C4-2B (cell line): Measurements from ENCODE around the gene RBM47.

Experiments
- H3K27ac ChIP-seq: fragments of 450-650 bp; 2 replicates; pipeline ENCODE4 v1.5.1; 2017
- ZFX ChIP-seq: fragments of 450-650 bp; IDR thresholded peaks from 2 replicates; pipeline ENCODE4 v1.6.1; 2017
- TF ChIP-seq, protein P1 (sequence below): fragments of 450-650 bp; conservative IDR thresholded peaks from 2 replicates; pipeline ENCODE4 v1.5.1; 2017; ENCODE audit warnings: mild to moderate bottlenecking

Gene RBM47

DNA sequence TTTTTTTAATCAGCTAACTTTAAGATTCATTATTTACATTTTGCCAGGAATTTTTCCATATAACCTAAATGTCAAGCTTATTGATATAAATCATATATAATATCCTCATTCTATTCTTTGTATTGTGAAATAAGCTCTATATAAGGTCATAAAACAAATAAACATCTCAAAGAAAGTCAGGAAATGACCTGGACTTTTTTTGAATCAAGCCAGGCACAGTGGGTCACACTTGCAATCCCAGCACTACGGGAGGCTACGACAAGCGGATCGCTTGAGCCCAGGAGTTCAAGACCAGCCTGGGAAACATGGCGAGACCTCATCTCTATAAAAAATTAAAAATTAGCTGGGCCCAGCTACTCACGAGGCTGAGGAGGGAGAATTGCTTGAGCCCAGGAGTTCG, 88.9 kb downstream of the RBM47 start:
- H3K27ac ChIP-seq: no peak overlapping the region
- no peak for TF ChIP-seq ZFX
- TF ChIP-seq, protein P1, sequence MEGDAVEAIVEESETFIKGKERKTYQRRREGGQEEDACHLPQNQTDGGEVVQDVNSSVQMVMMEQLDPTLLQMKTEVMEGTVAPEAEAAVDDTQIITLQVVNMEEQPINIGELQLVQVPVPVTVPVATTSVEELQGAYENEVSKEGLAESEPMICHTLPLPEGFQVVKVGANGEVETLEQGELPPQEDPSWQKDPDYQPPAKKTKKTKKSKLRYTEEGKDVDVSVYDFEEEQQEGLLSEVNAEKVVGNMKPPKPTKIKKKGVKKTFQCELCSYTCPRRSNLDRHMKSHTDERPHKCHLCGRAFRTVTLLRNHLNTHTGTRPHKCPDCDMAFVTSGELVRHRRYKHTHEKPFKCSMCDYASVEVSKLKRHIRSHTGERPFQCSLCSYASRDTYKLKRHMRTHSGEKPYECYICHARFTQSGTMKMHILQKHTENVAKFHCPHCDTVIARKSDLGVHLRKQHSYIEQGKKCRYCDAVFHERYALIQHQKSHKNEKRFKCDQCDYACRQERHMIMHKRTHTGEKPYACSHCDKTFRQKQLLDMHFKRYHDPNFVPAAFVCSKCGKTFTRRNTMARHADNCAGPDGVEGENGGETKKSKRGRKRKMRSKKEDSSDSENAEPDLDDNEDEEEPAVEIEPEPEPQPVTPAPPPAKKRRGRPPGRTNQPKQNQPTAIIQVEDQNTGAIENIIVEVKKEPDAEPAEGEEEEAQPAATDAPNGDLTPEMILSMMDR: no peak

DNA sequence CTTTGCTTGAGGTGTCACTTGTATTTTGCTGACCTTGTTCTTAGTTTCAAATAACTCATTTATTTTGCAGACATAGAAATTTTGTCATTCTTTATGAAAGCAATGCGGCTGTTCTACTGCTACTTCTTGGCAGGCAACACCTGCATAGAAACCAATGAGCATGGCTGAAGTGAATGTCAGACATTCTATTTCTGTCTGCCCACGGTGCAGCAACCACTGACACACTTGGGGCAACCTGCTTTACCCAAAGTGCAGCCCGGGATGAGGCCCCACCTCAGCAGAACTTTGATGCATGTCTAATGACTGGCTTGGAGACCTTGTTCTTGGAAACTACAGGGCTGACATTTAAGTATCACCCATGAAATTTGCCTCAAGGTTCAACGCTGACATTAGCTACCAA, 93.6 kb downstream of the RBM47 start:
- TF ChIP-seq, protein P1: no peak
- TF ChIP-seq ZFX: no peak
- H3K27ac ChIP-seq: no peak overlapping the region

DNA sequence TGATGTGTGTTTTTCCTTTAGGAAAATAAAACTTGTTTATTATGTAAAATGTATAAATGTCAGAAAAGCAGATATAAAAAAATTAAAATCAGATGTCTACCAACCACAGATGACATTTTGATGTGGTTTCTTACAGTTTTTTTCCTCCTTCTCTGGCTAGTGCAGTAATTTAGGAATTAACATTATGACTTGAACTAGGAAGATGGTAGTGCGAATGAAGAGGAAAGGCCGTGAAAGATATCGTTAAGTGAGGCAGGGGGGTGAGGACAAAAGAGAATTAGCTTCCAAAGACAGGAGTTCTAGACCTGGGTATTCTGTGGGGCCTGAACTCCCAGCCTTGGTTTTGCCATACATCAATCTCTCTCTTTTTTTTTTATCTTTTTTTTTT, 98.0 kb downstream of the RBM47 start:
- TF ChIP-seq, protein P1: no peak
- TF ChIP-seq ZFX: no peak
- H3K27ac ChIP-seq: no peak overlapping the region

DNA sequence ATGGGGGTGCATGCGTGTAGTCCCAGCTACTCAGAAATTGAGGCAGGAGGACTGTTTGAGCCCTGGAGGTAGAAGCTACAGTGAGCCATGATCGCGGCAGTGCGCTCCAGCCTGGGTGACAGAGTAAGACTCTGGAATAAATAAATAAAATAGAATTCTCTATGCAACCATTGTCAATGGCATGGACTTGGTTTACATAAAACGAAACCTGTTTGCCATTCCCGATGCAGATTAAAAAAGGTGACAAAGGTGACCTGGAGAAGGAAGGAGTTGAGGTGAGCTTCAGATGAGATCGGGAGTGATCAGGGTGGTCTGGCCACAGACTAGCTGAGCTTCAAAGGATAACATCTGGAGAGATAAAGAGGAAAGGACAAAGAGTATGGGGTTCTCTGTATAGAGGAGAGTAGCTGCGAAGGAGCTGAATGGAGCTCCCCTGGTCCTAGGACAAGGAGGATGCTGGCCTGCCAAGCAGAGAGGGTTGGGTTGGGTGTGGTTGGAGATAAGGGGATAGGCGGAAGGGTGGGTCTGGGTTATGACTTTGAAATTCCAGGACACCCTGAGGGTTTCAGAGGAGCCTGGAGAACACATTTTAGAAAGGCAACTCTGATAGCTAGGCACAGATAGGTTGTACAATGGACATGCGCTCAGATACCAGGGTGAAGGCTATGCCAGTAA, 98.6 kb downstream of the RBM47 start:
- no peak overlapping the region for H3K27ac ChIP-seq
- TF ChIP-seq ZFX: no peak
- TF ChIP-seq, protein P1: no peak

DNA sequence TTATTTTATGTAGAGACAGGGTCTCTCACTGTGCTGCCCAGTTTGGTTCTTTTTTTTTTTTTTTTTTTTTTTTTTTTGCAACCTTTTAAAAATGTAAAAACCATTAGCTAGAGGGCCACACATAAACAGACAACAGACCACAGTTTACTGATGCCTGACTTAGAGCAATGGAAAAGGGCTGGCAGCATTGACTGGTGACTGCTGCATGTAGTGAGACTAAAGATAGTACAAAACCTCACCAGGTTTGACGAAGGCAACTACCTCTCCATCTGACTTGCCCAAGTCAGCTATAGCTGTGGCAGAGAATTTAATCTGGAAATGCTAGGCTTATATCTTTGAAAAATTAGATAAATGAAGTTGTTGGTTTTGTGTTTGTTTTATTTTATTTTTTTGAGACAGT, 102.9 kb downstream of the RBM47 start:
- TF ChIP-seq ZFX: no peak
- TF ChIP-seq, protein P1: no peak
- peak overlapping the region; percentile 82 for H3K27ac ChIP-seq

DNA sequence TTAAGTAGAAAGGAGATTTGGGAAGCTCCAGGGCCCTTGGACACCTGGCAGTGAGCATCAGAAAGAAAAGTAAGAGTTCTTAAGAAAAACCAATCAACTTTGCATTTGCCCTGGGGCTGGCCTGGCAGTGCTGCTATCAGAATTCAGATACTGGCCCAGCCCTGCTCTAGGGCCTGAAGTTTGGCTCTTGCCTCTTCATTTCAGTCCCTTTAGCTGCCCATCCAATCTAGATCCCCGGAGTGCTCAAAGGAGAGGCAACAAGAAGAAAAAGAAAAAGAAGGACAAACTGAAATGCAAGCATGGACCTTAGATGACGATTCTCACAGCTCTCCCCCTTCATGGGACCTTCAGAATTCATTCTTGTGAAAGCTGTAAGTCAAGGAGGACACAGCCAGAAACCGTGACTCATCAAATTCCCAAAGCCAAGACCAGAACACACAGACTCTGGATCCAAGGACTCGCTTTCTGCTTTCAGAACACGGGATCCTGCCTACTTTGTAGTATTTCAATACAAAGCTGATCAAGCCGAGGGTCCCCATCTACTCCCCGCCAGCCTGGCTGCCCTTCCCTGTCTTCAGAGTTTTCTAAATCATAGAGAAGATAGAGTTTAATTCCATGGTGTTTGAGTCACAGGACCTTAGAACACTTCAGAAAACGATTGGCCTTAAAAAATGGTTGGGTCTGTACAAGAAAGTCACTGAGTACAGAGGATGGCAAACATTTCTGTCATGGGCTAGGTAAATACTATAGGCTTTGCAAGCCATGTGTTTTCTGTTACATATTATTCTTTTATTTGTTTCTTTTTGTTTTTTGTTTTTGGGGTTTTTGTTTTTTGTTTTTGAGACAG, 103.7 kb downstream of the RBM47 start:
- peak overlapping the region; percentile 82 for H3K27ac ChIP-seq
- TF ChIP-seq, protein P1: no peak
- TF ChIP-seq ZFX: no peak

DNA sequence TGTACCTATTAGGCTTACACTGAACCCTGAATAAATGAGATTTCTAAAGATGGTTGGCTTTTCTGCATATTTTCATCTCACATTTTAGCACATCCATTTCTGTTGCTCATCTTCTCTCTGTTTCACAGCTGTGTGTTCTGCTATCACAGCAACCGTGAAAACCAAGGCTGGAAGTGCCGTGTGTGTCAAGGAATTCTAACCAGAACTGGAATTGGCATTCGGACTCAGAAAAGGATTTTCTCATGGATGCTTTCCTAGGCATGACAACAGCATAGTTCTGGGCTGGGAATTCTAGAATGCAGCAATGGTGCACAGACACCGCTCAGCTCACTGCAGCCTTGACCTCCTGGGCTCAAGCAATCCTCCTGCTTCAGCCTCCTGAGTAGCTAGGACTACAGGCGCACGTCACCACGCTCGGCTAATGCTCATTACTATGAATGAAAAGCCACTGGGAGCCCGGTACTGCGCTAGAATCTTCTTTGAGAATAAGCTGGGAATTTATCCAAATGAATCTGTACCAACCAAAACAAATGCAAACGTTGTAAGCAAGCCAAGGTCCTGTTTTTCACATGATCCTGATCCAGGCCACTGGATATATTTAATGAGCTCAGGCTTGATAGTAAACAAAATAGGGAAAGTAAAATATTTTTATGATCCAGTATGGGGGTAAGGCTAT, 105.2 kb downstream of the RBM47 start:
- H3K27ac ChIP-seq: peak overlapping the region; percentile 82

More for the DNA sequence above, 105.2 kb downstream of the RBM47 start:
- TF ChIP-seq, protein P1: no peak
- TF ChIP-seq ZFX: no peak
